Measurements from ENCODE around the gene SELENBP1.
A peak's percentile ranks its signal among the peaks of the same experiment; 100 is the strongest.

DNA sequence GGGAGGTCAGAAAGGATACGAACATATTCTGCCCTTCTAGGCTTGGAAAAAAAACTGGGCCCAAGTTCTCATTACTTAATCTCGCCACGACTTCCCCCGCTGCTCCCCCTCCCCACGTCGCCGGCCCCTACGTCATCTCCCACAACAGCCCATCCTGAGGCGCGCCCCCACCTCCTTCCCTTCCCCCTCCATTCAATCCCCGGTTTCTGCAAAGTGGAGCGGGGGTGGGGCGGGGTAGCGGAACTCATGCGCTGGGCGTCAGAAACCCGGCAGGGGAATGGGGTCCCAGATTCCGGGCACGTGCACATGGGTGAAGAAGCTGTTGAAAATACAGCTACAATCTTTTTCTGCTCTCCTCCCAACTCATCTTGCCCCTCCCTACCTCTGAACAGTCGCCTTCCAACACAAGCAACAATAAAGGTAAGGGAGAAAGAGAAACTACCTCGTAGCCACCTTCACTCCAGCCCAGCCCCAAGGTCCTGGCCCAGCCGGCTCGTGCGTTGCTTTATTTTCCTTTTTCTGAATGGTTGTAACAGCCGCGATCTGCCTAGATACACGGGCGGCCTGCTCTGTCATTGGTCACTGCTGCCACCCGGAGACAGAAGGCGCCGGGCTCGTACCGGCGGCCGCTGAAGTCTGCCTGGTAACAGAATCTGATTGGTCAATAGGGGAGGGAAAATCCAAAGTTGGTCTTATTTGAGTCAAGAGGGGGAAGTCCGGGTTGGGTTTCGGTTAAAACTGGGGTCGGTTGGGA lies 25.6 kb downstream of the SELENBP1 start, which contains the start of gene RFX5:
- TF ChIP-seq NFRKB (IDR thresholded peaks at IDR 0.05) (no peak), BHLHE40 (IDR thresholded peaks at IDR 0.05; ENCODE audit: borderline replicate concordance) (peak; percentile 32; the same call in 1 of the 2 replicates), LEF1 (IDR thresholded peaks at IDR 0.05; ENCODE audit: borderline replicate concordance) (no peak), SUZ12 (IDR thresholded peaks at IDR 0.05) (no peak)

Data from HEK293T (cell line).